SH-SY5Y (cell line): ENCODE data around the gene FGF18.

Experiments used
- GATA2 ChIP-seq: IDR thresholded peaks from 2 replicates; pipeline ENCODE4 v1.6.1; 2011; ENCODE audit warnings: mild to moderate bottlenecking, low read depth, low read length
- GATA3 ChIP-seq: IDR thresholded peaks from 2 replicates; pipeline ENCODE4 v1.6.1; 2011; ENCODE audit warnings: low read depth, mild to moderate bottlenecking, low read length, moderate library complexity

GRCh38 chr5:171415115-171415730 lies 4.2 kb upstream of the FGF18 start:
- TF ChIP-seq GATA2 (no peak), GATA3 (no peak)
